GM10266 (cell line): ENCODE data around the gene HHEX.
A peak's percentile ranks its signal among the peaks of the same experiment; 100 is the strongest.

ENCODE experiments used
- DNase-seq: peaks from one replicate; pipeline ENCODE4 v3.0.0; 2012; ENCODE audit errors: extremely low spot score
- TF ChIP-seq, protein P1 (sequence below): IDR thresholded peaks from 2 replicates; pipeline ENCODE4 v1.5.1; 2012; ENCODE audit warnings: mild to moderate bottlenecking, low read depth; ENCODE audit not compliant: control insufficient read depth, insufficient read depth; ENCODE audit errors: missing control alignments

Gene HHEX

GRCh38 chr10:92688927-92689662 is 660 bp upstream of the HHEX start:
- TF ChIP-seq, protein P1, sequence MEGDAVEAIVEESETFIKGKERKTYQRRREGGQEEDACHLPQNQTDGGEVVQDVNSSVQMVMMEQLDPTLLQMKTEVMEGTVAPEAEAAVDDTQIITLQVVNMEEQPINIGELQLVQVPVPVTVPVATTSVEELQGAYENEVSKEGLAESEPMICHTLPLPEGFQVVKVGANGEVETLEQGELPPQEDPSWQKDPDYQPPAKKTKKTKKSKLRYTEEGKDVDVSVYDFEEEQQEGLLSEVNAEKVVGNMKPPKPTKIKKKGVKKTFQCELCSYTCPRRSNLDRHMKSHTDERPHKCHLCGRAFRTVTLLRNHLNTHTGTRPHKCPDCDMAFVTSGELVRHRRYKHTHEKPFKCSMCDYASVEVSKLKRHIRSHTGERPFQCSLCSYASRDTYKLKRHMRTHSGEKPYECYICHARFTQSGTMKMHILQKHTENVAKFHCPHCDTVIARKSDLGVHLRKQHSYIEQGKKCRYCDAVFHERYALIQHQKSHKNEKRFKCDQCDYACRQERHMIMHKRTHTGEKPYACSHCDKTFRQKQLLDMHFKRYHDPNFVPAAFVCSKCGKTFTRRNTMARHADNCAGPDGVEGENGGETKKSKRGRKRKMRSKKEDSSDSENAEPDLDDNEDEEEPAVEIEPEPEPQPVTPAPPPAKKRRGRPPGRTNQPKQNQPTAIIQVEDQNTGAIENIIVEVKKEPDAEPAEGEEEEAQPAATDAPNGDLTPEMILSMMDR, result no peak
- DNase-seq, result peak; percentile 48

- DNase-seq, result peak; percentile 55
These were observed 608 bp downstream of the HHEX start for GRCh38 chr10:92690211-92690914.

DNA sequence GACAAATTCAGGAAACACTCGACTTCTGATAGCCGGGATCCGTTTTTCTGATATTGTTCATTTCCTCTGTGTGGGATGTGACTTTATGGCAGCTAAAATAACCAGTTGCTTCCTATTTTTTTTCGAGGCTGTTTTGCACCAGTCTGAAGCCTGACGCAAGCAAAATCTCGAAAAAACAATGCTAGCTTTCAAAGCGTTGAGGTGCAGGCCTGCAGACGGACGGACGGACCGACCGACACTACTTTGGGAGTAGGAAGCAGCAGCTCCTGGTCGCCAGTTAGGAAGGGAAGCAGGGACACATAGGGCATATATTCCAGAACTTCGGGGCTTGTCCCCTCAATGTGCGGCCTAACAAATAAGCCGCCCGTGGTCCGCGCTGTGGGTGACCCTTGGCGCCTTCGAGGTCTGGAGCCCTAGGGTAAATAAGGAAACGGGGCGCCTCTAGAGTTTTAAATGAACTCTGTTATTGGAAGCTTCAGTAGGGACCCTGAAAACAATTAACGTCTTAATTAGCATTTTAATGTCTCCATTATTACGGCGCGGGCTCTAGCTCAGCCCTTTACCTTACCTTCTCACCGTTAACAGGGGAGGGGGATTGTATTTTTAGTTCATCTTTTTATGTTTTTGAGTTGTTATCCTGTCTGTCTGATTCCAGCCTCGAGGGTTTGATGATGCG is 1.3 kb downstream of the HHEX start:
- TF ChIP-seq, protein P1, result no peak
- no peak for DNase-seq

More at GRCh38 chr10:92690211-92690914, 608 bp downstream of the HHEX start:
- TF ChIP-seq, protein P1, result no peak

GRCh38 chr10:92691591-92692079 is 1.9 kb downstream of the HHEX start:
- TF ChIP-seq, protein P1, result no peak
- DNase-seq, result peak; percentile 64

DNA sequence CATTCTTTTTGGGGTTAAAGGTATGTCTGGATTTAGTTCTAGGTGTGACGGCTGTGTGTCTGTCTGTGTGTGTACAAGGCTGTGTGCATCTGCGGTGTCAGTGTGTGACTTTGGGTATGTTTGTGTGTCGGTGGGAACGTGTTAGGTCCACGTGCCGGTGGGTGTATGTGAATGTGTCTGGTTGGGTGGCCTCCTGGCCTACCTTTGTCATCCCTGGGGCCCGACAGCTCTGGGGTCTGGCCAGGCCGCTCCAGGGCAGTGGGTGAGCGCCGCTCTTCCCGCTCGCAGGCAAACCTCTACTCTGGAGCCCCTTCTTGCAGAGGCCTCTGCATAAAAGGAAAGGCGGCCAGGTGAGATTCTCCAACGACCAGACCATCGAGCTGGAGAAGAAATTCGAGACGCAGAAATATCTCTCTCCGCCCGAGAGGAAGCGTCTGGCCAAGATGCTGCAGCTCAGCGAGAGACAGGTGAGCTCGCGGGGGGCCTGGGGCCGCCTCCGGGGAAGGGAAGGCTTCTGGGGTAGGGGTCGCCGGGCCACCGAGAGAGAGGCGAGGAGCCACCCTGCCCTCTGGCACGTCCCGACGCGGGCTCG is 2.4 kb downstream of the HHEX start:
- DNase-seq, result no peak
- TF ChIP-seq, protein P1, result no peak

DNA sequence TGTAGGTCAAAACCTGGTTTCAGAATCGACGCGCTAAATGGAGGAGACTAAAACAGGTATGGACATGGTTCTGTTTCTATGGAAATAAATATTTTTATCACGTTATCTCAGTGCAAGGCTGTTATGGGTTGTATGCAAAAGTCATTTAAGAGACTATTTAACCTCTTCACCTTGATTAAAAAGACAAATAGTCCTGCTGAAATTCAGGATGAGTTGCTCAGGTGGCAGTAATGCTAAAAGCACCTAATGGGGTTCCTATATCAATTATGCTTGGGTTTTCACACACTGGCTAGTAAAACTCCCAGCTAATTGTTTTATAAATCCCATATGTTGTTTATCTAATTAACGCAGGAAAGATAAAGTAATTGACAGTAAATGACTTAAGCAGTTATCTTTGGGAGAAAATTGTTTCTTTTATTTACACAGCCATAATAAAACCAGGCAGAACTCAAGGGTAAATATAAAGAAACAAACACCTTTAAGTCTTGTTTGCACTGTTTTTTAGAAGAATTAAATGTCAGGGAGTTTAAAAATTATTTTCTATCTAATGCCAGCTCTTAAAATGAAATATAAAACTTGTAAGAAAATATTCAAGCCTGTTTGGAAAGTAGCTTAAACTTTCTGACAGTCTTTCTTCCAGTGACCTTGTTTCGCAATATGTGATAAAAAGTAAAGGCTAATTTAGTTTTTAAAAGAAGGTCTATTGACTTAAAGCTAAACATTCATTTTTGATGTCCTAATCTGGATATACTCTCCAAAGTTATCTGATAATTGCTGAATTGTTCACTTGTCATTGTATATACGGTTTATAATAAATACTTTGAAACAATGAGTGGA is 3.2 kb downstream of the HHEX start:
- TF ChIP-seq, protein P1, result no peak
- no peak for DNase-seq
